PC-9 (cell line): ENCODE results near the gene PLAC8.

ENCODE experiments used
- EZH2 ChIP-seq: fragments of 200-600 bp; sonication (generic); IDR thresholded peaks from 2 replicates; pipeline ENCODE4 v1.8.0; 2017; ENCODE audit warnings: antibody characterized with exemption, low read depth
- TF ChIP-seq, protein P1 (sequence below): fragments of 200-600 bp; sonication (generic); conservative IDR thresholded peaks from 2 replicates; pipeline ENCODE4 v1.6.1; 2017; ENCODE audit warnings: mixed run types, antibody characterized with exemption, mild to moderate bottlenecking, moderate library complexity

DNA sequence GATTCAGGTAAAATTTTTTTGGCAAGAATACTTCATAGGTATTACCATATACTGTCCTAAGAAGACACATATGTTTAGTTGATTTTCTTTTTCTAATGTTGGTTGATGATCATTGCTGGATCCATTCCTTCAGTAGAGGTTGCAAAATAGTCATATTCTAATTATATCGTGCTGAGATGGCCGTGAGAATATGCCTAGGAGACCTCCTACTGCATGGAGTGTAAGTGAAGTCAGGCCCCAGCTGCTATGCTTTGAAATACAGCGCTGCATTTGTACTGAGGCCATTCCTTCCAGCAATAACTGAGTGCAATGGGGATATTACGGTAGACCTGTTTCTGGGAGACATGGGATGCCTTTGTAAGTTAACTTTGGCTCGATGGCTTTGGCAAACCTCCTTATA, 6.7 kb upstream of the PLAC8 start:
- TF ChIP-seq, protein P1, sequence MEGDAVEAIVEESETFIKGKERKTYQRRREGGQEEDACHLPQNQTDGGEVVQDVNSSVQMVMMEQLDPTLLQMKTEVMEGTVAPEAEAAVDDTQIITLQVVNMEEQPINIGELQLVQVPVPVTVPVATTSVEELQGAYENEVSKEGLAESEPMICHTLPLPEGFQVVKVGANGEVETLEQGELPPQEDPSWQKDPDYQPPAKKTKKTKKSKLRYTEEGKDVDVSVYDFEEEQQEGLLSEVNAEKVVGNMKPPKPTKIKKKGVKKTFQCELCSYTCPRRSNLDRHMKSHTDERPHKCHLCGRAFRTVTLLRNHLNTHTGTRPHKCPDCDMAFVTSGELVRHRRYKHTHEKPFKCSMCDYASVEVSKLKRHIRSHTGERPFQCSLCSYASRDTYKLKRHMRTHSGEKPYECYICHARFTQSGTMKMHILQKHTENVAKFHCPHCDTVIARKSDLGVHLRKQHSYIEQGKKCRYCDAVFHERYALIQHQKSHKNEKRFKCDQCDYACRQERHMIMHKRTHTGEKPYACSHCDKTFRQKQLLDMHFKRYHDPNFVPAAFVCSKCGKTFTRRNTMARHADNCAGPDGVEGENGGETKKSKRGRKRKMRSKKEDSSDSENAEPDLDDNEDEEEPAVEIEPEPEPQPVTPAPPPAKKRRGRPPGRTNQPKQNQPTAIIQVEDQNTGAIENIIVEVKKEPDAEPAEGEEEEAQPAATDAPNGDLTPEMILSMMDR: no peak
- no peak for TF ChIP-seq EZH2
